Hepatocyte (in vitro differentiated cells): ENCODE data around the gene ASCL3.

Experiments
- CTCF ChIP-seq: fragments of 200-600 bp; sonication (generic); IDR thresholded peaks from 2 replicates; pipeline ENCODE4 v1.5.1; 2016; ENCODE audit warnings: antibody characterized with exemption, mild to moderate bottlenecking; ENCODE audit not compliant: poor library complexity
- EZH2 ChIP-seq: fragments of 200-600 bp; sonication (generic); IDR thresholded peaks from 2 replicates; pipeline ENCODE4 v1.6.1; 2016; ENCODE audit warnings: antibody characterized with exemption, mild to moderate bottlenecking, borderline replicate concordance
- EZH2phosphoT487 ChIP-seq: fragments of 200-600 bp; sonication (generic); IDR thresholded peaks from one replicate; pipeline ENCODE4 v1.6.1; 2018; ENCODE audit warnings: antibody characterized with exemption, mild to moderate bottlenecking, low read depth, moderate library complexity; ENCODE audit not compliant: unreplicated experiment, severe bottlenecking

- no peak for TF ChIP-seq CTCF
- no peak for TF ChIP-seq EZH2
- TF ChIP-seq EZH2phosphoT487, result no peak
Measured at GRCh38 chr11:8917157-8917825, 25.5 kb downstream of the ASCL3 start.
